Ovary (tissue), 9 donors: ENCODE measurements around the gene DCN. TPM values are rescaled to one million over a fixed set of nuclear protein-coding genes. Genes with fewer than 3 reads are reported as not detected.

Experiments
- DNase-seq, 5 donors: peaks; one replicate each; pipeline ENCODE4 v3.0.0-alpha.2; 2019 to 2020
- H3K27ac ChIP-seq, 2 donors: fragments of 200-600 bp; one replicate each; pipeline versions ENCODE4 v1.5.1 to v1.8.0; 2019 to 2022
- H3K27me3 ChIP-seq: fragments of 200-600 bp; one replicate; pipeline ENCODE4 v1.8.0; 2022
- H3K36me3 ChIP-seq: fragments of 200-600 bp; sonication (generic); one replicate; pipeline ENCODE4 v1.5.1; 2019
- H3K4me1 ChIP-seq: one replicate; pipeline ENCODE4 v1.8.1; 2013; ENCODE audit warnings: mild to moderate bottlenecking, moderate library complexity; ENCODE audit not compliant: insufficient read depth
- H3K4me3 ChIP-seq: fragments of 200-600 bp; sonication (generic); one replicate; pipeline ENCODE4 v1.5.1; 2017
- H3K9me3 ChIP-seq, 2 donors: fragments of 200-600 bp in 1 of 2; sonication (generic) in 1 of 2; one replicate each; pipeline versions ENCODE4 v1.5.1 to v1.8.1; 2013 to 2019; ENCODE audit warnings: mild to moderate bottlenecking in 1 of 2, moderate library complexity in 1 of 2
- CTCF ChIP-seq, 3 donors: fragments of 450-650 bp in 2 of 3; fragments of 200-600 bp in 1 of 3; IDR thresholded peaks; one replicate each; pipeline versions ENCODE4 v1.5.1 to v1.8.0; 2016 to 2022; ENCODE audit warnings: antibody characterized with exemption in 3 of 3, mild to moderate bottlenecking in 1 of 3
- EP300 ChIP-seq: sonication (generic); formaldehyde crosslinking; IDR thresholded peaks from one replicate; pipeline ENCODE4 v1.6.1; 2017; ENCODE audit warnings: antibody characterized with exemption
- POLR2A ChIP-seq: fragments of 450-650 bp; IDR thresholded peaks from one replicate; pipeline ENCODE4 v1.6.1; 2017; ENCODE audit warnings: antibody characterized with exemption, mild to moderate bottlenecking, moderate library complexity
- WGBS, 3 donors: extraction: QIAGEN DNeasy Blood & Tissue Kit in 1 of 3; methylation state at CpG; one replicate each; pipeline versions ENCODE4 v1.1.5 to v1.1.7; 2013 to 2017; 5-methylcytosine and 5-hydroxymethylcytosine counted together
- intact Hi-C, 4 donors: fragments of 100-400 bp; cut with DNase I; formaldehyde crosslinking; loops; one replicate each; pipeline versions ENCODE4 v1.11.0 to v1.15.1; 2022 to 2023
- polyA plus RNA-seq, 2 donors: library from polyadenylated mRNA; stranded (reverse); fragments of 200-250 nt in 1 of 2; fragments of 350-450 nt in 1 of 2; fragmentation: Illumina TruSeq in 1 of 2; extraction: RNeasy Lipid Tissue Mini Kit (QIAGEN cat#74804) in 1 of 2; gene quantifications; one replicate each; pipeline ENCODE4 v1.2.3, GENCODE V29; 2013 to 2014
- total RNA-seq, 7 donors: library from RNA; depleted of rRNA in 2 of 7; stranded (reverse); fragments of >200 nt in 2 of 7; fragmentation: NEBNext Ultra II Directional in 3 of 7; extraction: Animal tissue kit (Norgen Biotek cat#: 25700) in 3 of 7; gene quantifications; one replicate each; pipeline versions ENCODE4 v1.1.0 to v1.2.4, GENCODE V29; 2016 to 2023
- donor health status: DM: no; HTN: no; CAD: no; lungs with moderate emphysema.
- donor health status: DM: no; HTN: no; CAD: no.
- donor health status: Bipolar disorder and iron deficiency.
- donor health status: DM: yes; HTN: yes; CAD: no.
- donor health status: DM: no; HTN: no; CAD: no.
- donor health status: DM: yes; HTN: yes; CAD: no.

Gene DCN
- total and polyA plus RNA-seq, 9 donors, result 1,911 to 5,778 (median 2,871) TPM

DNA sequence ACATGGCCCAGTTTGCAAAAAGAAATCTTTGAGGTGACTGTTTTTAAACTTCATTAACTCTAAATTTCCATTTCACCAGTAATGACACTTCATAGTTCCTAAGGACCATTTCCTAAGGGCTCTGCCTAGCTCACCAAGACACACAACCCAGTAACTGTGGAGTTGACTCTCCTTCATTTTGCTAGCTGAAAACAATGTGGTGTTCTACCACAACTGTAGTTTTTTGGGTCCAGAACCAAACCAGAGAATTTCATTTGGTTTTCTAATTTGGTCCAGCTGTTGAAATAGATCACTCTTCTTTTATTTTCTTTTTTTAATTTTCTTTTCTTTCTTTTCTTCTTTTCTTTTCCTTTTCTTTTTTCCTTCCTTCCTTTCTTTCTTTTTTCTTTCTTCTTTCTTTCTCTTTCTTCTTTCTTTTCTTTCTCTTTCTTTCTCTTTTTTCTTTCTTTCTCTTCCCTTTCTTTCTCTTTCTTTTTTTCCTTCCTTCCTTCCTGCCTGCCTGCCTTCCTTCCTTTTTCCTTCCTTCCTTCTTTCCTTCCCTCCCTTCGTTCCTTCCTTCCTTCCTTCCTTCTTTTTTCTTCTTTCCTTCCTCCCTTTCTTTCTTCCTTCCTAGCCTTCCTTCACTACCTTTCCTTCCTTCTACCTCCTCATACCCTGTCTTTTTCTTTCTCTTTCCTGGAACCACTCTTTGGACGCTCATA, 52.8 kb downstream of the DCN start:
- H3K4me3 ChIP-seq, result no peak overlapping the region
- intact Hi-C loops, result no loop called here
- no peak for DNase-seq
- no peak overlapping the region for H3K27ac ChIP-seq
- no peaks in the 10 kb centered on the region for H3K36me3 ChIP-seq
- H3K27me3 ChIP-seq, result no peaks in the 10 kb centered on the region
- WGBS, 3 donors, result 92 to 95% (median 94%) methylated on average over 2 of the region's 2 CpGs
- TF ChIP-seq EP300 (no peak), CTCF (IDR thresholded peaks at IDR 0.05) (no peak), POLR2A (no peak)
- H3K9me3 ChIP-seq, result no peaks in the 10 kb centered on the region
- no peaks in the 10 kb centered on the region for H3K4me1 ChIP-seq

- no peak overlapping the region for H3K27ac ChIP-seq
Measured at GRCh38 chr12:91127751-91128150, 54.9 kb downstream of the DCN start.

DNA sequence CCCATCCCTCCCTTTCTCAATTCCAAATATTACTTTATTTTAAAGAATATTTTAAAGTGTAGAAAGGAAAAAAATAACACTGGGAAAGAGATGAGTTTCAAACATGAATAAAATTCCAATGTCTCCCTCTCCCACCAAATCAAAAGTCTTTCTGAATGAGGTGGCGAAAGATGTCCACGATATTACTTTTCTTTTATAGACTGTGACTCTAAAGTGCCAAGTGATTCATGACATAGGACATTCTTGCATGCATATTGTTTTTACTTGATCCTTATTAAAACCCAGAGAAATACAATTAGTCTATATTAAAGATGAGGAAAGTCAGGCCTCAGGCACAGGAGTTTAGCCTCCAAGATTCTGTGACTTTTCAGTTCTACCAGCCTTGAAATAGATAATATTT, 55.3 kb downstream of the DCN start:
- intact Hi-C loops, result no loop called here
- no peaks in the 10 kb centered on the region for H3K4me1 ChIP-seq
- no peaks in the 10 kb centered on the region for H3K27me3 ChIP-seq
- H3K36me3 ChIP-seq, result no peaks in the 10 kb centered on the region
- DNase-seq, result no peak
- no peak for TF ChIP-seq POLR2A
- no peak for TF ChIP-seq CTCF (IDR thresholded peaks at IDR 0.05)
- TF ChIP-seq EP300, result no peak
- 88 to 92% (median 91%) methylated on average over 2 of the region's 2 CpGs for WGBS, 3 donors
- H3K4me3 ChIP-seq, result no peak overlapping the region
- no peaks in the 10 kb centered on the region for H3K9me3 ChIP-seq
- no peak overlapping the region for H3K27ac ChIP-seq

More at GRCh38 chr12:91127751-91128150, 54.9 kb downstream of the DCN start:
- H3K4me1 ChIP-seq, result no peaks in the 10 kb centered on the region
- no peaks in the 10 kb centered on the region for H3K36me3 ChIP-seq
- intact Hi-C loops, result no loop called here
- H3K27me3 ChIP-seq, result no peaks in the 10 kb centered on the region
- no peaks in the 10 kb centered on the region for H3K9me3 ChIP-seq
- no peak overlapping the region for H3K4me3 ChIP-seq
- TF ChIP-seq EP300 (no peak), POLR2A (no peak), CTCF (IDR thresholded peaks at IDR 0.05) (no peak)
- no peak for DNase-seq
- WGBS, 3 donors, result 92 to 96% (median 93%) methylated on average over 3 of the region's 3 CpGs

DNA sequence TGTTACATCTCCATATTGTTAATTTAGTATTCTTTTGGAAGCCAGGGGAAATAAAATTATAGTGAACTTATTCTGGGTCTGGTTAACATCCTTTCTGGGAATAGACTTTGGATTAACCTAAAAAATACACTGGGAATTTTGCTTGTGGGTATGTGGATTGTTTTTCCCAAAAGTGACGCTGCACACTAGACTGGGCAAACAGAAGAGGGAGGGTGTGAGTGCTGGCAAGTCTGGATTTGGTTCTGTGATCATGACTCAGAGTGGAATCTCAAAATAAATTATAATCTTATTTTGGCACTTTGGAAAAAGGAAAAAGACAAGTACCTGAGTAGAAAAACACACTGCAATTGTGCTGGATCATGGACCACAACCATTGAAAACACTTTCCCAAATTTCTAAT, 56.1 kb downstream of the DCN start:
- H3K27ac ChIP-seq, result no peak overlapping the region
- WGBS, 3 donors, result 18 to 36% (median 35%) methylated on average over 1 of the region's 1 CpG
- no peaks in the 10 kb centered on the region for H3K9me3 ChIP-seq
- no peaks in the 10 kb centered on the region for H3K36me3 ChIP-seq
- intact Hi-C loops, result no loop called here
- H3K4me1 ChIP-seq, result no peaks in the 10 kb centered on the region
- no peak overlapping the region for H3K4me3 ChIP-seq
- no peaks in the 10 kb centered on the region for H3K27me3 ChIP-seq
- peak in 2 of 5 donors; percentile 22 to 36 for DNase-seq
- TF ChIP-seq EP300 (no peak), CTCF (IDR thresholded peaks at IDR 0.05) (no peak), POLR2A (no peak)
